COLO668 (cell line): ENCODE measurements around the gene TOP1.
"Not testable (repeated sequence)": the region's sequence is repeated elsewhere in the genome, so short reads cannot be mapped to it uniquely, and the experiment has no call there.

Source experiments
- DNase-seq: peaks from one replicate; lab custom pipeline; 2025; ENCODE audit not compliant: unreplicated experiment; lab: John Stamatoyannopoulos, UW

Gene TOP1

GRCh38 chr20:41126719-41127118, 98.1 kb downstream of the TOP1 start:
- DNase-seq, result no peak

- DNase-seq, result not testable (repeated sequence)
Observed at GRCh38 chr20:41128317-41128716, 99.7 kb downstream of the TOP1 start.

GRCh38 chr20:41131594-41132387, 103.2 kb downstream of the TOP1 start:
- no peak for DNase-seq

DNA sequence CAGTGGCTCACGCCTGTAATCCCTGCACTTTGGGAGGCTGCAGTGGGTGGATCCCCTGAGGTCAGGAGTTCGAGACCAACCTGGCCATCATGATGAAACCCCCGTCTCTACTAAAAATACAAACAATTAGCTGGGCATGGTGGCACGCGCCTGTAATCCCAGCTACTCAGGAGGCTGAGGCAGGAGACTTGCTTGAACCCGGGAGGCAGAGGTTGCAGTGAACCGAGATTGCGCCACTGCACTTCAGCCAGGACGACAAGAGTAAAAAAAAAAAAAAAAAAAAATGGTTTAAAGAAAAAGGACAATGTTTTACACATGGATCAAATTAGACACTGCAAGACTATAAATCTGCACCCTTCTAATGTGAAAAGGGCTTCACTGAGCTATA, 103.8 kb downstream of the TOP1 start:
- not testable (repeated sequence) for DNase-seq

DNA sequence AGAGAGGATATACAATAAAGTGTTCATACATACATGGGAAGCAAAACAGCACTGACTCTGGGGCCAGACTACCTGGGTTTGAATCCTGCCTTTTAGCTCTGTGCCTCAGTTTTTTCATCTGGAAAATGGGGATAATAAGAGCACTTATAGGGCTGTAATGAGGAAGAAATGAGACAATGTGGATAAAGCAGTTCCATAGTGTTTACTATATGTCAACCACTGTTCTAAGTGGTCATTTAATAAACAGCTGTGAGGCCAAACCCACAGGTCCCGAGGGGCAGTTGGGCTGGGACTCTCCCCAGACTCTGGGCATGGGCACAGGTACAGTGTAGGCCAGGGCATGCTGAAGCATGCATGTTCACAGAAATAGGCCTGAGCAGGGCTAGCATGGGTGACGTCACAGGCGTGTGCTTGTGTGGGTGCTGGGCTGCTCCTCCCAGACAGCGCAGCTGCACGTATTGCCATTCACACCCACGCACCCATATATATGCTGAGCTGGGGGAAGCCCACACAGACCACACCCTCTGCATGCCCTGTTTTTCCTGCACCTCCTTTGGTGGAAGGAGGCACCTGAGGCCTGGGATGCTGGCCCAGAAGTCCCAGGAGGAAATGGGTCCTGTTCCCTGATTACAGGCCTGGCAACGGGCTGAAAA, 105.2 kb downstream of the TOP1 start:
- DNase-seq, result peak; percentile 45

DNA sequence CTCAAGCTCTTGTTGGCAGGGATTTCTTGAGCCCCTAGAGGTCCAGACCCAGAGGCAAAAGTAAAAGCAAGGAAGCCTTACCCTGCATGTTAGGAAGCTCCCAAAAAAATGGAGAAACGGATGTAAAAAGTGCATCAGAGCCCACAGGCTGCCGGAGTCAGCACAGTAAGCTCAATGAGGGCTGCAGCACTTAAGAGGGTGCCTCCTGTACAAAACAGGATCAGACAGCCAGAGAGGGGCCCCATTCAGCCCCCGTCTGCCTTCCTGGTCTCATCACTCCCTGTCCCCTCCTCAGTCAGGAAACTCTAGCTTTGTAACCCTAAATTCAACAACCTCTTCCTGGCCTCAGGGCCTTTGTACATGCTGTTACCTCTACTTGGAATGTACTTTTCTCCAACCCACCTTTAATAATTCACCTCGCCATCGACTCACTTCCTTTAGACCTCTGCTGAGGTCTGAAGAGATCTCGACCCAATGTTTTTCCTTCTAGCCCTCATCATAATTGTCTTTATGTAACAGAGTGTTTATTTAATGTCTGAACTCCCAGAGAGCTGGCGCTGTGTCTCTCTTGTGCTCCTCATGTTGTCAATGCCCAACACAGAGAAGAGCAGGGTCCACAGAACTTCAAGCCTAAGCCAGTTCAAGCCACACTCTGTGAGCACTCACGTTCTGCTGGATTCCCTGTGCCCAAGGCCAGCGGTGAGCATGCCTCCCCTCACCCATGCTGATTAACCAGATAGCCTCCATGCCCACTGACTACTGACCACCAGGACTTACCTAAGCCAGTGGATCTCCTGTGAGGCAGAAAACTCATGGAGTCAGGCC, 106.0 kb downstream of the TOP1 start:
- DNase-seq, result no peak

DNA sequence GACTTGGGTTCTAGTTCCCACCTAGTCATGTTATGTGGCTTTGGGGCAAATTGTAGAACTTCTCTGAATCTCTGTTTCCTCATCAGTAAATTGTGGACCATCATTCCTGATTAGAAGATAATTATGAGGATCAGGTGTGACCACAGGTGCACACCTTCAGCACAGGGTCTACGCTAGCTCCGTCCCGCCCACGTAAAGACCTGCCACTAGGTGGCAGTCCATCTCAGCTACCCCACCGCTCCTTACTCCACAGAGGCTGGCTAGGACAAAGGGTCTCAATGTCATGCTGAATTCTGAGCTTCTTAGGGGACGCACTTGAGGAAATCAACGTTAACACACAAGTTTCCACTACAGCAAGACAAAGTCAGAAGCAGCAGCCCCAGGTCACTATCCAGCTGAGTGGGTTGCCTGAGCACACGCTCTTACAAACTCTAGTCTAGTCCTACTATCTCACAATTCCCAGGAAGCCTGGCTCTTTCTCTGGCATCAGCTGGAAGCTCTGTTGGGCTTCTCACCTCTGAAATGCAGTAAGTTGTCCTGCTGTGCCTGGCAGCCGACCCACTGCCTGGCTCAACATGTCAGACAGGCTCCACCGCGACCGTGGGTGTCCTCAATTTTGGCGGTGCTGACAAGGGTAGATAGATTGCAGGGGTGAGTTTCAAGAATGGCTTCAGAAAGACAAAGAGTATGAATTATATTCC, 106.7 kb downstream of the TOP1 start:
- DNase-seq, result peak; percentile 49

DNA sequence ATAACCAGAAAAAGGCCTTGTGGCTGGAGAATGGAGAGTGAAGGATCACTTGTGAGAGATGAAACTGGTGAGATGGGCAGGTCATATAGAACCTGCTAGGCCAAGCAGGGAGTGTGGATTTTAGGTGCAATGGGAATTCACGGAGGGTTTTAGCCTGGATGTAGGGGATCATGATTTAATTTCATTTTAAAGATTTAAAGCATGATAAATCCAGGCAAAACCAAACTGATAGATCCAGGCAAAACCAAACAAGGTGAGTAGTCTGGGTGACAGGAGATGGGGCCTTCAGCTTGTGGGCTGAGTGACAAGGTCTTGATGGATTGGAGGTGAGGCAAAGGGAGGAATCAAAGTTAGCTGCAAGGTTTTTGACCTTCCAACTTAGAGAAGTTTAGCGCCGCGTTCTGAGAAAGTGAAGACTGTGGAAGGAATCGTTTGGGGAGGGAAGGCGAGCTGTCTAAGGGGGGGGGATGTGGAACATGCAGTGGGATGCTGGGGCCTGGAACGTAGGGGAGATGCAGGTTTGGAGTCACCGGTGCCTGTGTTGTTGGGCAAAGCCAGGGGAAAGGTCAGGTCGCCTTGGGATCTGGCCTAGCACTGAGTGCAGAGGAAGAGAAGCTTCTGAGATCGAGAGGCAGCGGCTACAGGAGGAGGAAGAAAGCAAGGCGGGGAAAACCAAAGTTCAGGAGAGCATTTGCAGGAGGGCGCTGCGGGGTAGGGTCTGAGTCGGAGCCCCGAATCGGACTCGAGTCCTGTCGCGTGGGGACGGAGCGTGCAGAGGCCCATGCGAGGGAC, 107.5 kb downstream of the TOP1 start:
- DNase-seq, result no peak

DNA sequence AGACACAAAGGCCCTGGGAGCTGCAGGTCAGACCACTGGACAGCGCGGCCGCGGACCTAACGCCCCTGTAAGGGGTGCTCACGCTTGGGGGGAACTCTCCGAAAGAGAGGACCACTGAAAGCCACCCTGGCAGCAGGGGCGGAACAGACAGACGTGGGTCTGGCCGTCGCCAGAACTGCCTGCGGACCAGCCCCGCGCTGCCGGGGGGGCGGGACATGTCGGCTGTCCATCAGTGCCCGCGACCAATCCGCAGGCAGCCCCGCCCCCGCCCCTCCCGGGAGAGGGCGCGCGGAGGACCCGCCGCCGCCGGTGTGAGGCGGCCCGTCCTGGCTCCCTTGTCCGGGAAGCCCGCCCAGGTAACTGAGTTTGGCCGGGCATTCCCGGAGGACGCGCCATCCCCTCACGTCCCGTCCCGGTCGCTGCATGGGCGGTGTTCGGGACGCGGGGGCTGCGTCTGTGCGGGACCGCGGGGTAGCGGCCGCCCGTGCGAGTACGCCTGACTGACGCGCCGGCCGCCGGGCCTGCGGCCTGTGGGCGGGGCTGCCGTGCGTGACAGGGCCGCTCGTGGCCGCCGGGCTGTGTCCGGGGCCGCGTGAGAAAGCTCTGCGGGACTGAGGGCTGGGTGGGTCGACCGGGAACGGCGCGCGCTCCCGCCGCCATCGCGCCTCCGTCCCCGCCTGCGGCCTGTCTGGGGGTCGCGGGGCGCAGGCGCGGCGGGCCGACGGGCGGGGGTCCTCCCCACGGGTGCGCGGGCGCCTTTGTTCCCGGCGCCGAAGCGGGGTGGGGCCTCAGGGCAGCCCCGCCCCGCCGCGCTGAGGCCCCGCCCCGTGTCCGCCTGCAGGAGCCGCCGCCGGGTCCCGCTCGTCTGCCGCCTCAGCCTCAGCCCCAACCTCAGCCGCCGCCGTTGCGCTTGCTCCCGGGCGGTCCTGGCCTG, 108.3 kb downstream of the TOP1 start, which contains the start of gene PLCG1:
PLCG1 (plus strand) TSS at position 864 of the 934 bp plus-strand sequence. CDS start 99 bp downstream, outside the sequence.
- peak; percentile 92 for DNase-seq

DNA sequence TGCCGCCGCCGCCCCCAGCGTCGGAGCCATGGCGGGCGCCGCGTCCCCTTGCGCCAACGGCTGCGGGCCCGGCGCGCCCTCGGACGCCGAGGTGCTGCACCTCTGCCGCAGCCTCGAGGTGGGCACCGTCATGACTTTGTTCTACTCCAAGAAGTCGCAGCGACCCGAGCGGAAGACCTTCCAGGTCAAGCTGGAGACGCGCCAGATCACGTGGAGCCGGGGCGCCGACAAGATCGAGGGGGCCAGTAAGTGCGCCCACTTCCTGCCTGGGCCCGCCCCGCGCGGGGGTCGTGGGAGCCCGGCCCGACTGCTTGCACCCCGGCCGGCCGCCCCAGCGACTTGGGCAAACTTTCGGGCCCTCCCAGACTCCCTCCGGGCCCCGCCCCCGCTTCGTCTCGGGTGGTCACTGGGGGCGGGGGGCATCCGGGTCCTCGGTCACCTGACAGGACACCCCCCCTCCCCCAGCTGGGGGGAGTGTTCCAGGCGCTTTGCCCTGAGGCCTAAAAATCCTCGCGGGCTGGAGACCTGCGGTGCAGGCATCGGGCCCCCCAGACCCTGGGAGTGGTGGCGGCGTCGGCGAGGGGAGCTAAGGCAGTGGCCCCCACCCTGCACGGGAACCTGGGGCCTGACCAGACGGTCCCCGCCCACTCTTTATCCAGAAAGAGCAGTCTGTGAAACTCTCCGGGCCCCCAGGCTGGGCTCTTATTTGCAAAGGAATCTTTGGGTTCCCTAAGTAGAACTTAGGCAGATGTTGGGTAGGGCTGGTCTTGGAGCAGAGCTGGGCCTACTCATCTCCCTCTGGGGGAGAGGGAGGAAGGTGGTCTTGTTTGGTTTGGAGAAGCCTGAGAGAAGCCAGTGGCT, 109.2 kb downstream of the TOP1 start:
- peak; percentile 69 for DNase-seq

- no peak for DNase-seq
Observed at GRCh38 chr20:41138475-41139226, 110.0 kb downstream of the TOP1 start.

GRCh38 chr20:41139227-41140093, 110.8 kb downstream of the TOP1 start:
- no peak for DNase-seq

DNA sequence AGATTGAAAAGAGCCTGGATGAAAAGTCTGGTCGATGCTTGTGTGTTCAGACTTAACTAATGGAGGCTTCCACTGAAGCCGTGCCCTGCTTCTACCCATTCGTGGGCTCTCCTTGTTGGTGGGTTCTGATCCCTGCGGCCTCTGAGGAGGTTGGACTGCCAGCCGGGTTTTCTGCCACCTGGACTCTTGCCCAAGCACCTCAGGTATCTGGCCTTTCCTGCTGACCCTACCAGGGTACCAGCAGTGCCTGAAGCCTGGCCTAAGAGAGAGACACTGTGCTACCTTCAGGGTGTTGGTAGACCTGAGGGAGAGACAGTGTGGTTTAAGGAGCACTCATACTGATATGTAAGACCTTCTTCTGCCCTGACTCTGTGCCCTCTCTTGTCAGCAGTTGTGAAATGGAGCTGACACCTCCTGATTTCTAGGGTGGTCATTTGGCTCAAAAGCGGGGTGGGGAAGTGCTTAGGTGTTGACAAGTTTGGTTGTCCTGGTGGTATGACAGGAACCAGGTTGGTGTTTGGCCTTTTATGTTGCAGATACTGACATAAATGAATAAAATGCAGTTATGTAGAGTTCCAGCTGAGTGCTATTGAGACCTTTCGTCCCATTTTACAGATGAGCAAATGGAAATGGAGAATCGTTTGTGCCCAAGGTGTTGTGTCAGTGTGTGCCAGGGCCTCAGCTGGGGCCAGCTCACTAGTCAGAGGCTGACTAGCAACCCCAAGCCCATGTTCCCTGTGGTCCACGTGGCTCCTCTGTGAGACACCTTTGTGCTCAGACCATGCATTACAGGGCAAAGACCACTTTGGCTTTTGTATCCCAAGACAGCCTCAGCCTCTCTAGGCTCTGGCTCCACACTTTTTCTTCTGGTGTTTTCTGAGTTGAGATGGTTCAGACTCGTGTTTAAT, 111.9 kb downstream of the TOP1 start:
- DNase-seq, result no peak

GRCh38 chr20:41141153-41141815, 112.7 kb downstream of the TOP1 start:
- no peak for DNase-seq

- DNase-seq, result no peak
Observed at GRCh38 chr20:41142245-41142644, 113.6 kb downstream of the TOP1 start.
